Erythroblast (primary cell): ENCODE results near the gene STMND1.

Source experiments
- DNase-seq, 2 experiments: peaks; one replicate each; lab custom pipeline; 2025; lab: John Stamatoyannopoulos, UW
- GATA1 ChIP-seq: IDR thresholded peaks from 2 replicates; pipeline ENCODE4 v1.6.1; 2011; ENCODE audit warnings: low read depth, mild to moderate bottlenecking, control low read depth, low read length, moderate library complexity
- POLR2A ChIP-seq: IDR thresholded peaks from 2 replicates; pipeline ENCODE4 v1.6.1; 2011; ENCODE audit warnings: mild to moderate bottlenecking, low read length

The STMND1 gene

DNA sequence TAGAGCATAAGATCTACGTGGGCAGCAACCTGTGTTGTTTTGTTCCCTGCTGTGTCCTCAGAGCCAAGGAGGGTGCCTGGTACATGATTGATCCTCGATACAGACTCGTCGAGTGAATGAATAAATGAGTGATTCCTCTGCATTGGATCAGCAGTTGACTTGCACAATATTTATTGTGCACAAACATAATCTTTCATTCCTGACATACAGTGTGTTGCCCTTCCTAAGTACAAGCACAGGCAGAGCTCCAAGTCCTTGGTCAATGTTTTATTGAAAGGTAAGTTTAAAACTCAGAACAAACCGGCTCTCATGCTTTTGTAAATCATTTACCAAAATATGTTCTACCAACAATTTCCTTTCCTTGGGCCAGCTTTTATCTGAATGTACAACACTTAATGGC lies 57.4 kb downstream of the STMND1 start:
- DNase-seq, result no peak

DNA sequence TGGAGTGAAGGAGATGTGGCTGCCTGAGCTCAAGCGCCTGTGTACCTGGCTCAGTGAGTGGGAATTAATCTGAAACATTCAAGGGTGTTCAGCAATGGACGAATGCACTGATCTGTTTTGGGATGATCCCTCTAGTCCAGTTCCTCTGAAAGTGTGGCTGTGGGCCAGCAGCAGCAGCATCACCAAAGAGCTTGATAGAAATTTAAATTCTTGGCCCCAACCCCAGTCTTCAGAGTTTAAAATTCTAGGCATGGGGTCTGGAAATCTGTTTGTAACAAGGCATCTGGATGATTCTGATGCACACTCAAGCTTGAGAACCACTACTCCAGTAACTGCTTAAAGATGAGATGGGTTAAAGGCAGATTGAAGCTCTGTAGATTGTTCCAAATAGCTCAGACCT lies 59.2 kb downstream of the STMND1 start:
- no peak for DNase-seq
- TF ChIP-seq POLR2A (no peak), GATA1 (no peak)

More for the DNA sequence above, 57.4 kb downstream of the STMND1 start:
- no peak for TF ChIP-seq POLR2A
- no peak for TF ChIP-seq GATA1

DNA sequence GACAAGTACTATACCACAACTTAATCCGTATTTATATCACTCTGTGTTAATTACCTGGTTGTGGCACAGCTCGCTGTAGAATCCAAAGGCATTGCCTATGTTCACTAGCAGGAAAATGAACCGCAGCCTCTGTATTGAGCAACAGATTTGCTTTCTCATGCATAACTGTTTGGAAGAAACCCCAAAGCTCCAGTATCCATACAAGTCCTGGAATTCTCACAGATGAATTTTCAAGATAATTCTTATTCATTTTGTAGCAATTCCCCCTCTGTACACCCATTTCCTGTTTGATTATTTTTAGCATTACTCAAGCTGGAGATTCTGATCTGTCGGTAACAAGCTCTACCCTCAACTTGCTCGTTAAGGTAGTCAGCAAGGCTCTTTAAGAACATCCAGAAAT lies 63.5 kb downstream of the STMND1 start:
- DNase-seq, result no peak
- TF ChIP-seq GATA1 (no peak), POLR2A (no peak)

- TF ChIP-seq GATA1, result no peak
- peak in 1 of 2 experiments; percentile 3 for DNase-seq
Measured at GRCh38 chr6:17167327-17167979, 65.6 kb downstream of the STMND1 start.

GRCh38 chr6:17169291-17169690 lies 67.4 kb downstream of the STMND1 start:
- no peak for DNase-seq
- TF ChIP-seq POLR2A (no peak), GATA1 (no peak)

DNA sequence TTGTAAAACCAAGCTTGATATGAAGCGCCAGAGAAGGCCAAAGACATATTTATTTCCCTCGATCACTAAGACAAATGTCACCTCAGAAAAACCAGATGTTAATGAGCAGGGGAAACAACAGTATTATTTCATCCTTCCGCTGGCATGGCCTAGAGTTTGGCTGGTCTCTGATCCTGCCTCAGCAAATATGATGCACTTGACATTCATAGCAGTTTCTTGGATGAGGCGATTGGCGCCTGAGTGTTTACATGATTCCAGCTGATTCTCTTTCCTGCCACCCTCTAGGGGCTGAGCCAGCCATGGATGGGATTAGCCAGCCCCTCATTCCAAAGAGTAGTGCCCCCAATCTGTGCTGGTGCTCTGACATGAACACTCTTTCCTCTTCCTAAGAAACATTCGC lies 67.9 kb downstream of the STMND1 start:
- TF ChIP-seq POLR2A (no peak), GATA1 (no peak)
- no peak for DNase-seq

DNA sequence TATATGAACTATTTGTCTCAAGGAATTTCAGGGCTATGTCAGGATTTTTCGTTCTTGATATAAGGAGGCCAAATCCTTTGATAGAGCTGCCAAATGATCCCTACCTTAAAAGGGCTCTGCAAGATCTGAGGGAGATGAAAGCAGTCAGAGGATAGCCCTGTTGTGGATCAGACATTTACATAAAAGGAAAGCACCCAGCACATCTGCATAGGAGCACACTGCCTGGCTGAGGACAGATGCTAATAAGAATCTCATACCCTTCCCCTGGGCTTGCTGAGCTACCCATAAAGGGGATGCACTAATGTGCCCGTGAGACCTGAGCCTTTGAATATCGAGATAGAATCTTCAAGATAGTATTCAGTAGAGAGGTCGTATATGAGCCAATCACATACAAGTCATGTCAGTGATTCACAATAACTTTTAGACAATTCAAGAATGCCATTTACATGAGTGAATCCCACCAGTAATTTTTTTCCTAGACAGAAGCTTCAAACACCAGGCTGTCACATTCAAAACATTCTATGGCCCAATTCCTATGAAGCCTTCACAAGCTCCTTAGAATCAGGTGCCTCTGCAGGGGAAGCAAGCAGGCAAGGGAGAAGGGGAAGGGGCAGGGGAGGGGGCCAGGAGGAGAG lies 71.1 kb downstream of the STMND1 start:
- DNase-seq, result no peak
- TF ChIP-seq POLR2A, result no peak
- no peak for TF ChIP-seq GATA1

DNA sequence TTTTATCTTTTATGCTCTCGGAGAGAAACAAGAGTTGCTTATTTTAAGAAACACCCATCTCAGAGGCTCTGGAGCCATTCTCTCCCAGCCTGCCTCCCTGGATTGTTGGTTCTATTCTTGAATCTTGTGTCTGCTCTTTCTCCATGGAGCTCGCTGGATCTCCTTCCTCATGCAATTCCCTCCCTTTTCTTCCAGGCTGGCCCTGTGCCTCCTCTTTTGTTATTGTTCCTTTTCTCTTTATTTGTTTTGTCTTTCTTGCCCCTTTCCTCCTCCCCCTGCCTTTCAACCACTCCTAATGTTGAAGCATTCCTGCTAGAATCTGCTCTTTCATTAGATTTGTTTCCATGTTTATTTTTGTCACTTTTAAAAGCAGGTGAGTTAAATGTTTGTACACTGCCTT lies 76.5 kb downstream of the STMND1 start:
- DNase-seq, result no peak
- TF ChIP-seq GATA1 (no peak), POLR2A (no peak)

DNA sequence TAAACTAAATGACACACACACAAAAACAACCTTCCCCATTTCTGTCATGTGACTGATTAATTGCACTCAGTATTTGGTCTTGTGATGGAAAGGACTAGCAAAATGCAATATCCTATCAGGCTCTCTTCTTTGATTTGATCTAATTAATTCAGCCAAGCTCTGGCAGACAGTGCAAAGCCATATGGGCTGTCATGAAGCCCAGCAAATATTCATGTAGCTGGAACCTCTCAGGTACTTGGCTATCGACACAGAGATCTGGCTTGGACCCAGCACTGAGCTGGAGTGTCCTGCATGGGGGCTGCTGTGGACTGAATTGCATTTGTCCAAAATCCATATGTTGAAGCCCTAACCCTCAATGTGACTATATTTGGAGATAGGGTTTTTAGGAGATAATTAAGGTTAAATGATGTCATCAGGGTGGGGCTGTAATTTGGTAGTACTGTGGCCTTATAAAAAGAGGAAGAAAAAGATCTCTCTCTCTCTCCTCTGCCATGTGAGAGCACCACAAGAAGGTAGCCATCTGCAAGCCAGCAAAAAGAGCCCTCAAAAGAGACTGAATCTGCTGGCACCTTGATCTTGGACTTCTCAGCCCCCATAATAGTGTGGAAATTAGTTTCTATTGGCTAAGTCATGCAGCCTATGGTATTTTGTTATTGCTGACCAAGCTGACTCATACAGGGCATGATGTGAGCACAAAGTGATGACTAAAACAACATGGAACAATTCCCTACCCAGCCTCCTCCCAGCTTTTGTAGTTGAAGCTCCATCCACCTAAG lies 77.1 kb downstream of the STMND1 start:
- TF ChIP-seq POLR2A, result no peak
- no peak for TF ChIP-seq GATA1
- DNase-seq, result peak in 1 of 2 experiments; percentile 30

DNA sequence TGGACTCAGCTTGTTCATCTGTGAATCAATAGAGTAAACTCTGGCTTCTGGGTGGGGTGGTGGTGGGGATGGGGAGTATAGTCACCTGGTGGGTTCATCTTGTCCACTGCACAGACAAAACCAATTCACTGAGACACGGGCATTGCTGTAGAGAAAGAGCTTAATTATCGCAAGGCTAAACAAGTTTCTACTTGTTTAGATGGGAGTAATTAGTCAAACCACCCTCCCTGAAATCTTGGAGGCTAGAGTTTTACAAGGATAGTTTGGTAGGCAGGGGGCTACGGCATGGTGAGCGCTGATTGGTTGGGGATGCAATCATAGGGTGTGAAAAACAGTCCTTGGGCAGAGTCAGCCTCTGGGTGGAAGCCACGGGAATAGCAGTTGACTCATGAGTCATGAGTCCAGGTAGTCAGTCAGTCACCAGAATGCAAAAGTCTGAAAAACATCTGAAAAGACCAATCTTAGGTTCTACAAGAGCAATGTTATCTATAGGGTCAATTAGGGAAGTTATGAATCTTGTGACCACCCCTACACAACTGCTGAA lies 77.8 kb downstream of the STMND1 start:
- no peak for TF ChIP-seq GATA1
- DNase-seq, result peak in 1 of 2 experiments; percentile 11
